SK-N-SH (cell line): ENCODE measurements around the gene PRKCH. TPM values are rescaled to one million over a fixed set of nuclear protein-coding genes. Genes with fewer than 3 reads are reported as not detected.

Source experiments
- CTCF ChIA-PET: fragments of 300-600, 350-600 bp; formaldehyde crosslinking; extraction: SDS; loops from one replicate; lab custom pipeline; 2021; lab: Yijun Ruan, JAX
- POLR2A ChIA-PET: fragments of 350-600 bp; sonication (Branson Sonifier 250); formaldehyde crosslinking; extraction: SDS; loops from one replicate; lab custom pipeline; 2020; ENCODE audit warnings: antibody characterized with exemption, inconsistent platforms; lab: Yijun Ruan, JAX
- DNase-seq: peaks from one replicate; pipeline ENCODE4 v3.0.0; 2012
- H2AFZ ChIP-seq: fragments of 200-600 bp; sonication (generic); 2 replicates; pipeline ENCODE4 v1.8.1; 2016; ENCODE audit warnings: antibody characterized with exemption, mild to moderate bottlenecking, low read depth
- H3F3A ChIP-seq: fragments of 200-600 bp; sonication (generic); replicated peaks from 2 replicates; pipeline ENCODE3; 2016; ENCODE audit warnings: antibody characterized with exemption, mild to moderate bottlenecking; ENCODE audit not compliant: insufficient read depth
- H3K27ac ChIP-seq, 2 experiments: fragments of 200-500 bp in 1 of 2; fragments of 200-600 bp in 1 of 2; sonication (Bioruptor generic) in 1 of 2; sonication (generic), shearing (Covaris generic) in 1 of 2; 2 replicates each; pipeline versions ENCODE4 v1.5.1 to v1.6.1; 2014 to 2016; ENCODE audit warnings: low read depth in 2 of 2, inconsistent platforms in 1 of 2, low read length in 1 of 2, mild to moderate bottlenecking in 1 of 2, mixed read lengths in 1 of 2
- H3K27me3 ChIP-seq: fragments of 200-600 bp; sonication (generic), shearing (Covaris generic); 2 replicates; pipeline ENCODE4 v1.6.1; 2016; ENCODE audit warnings: mixed run types; ENCODE audit not compliant: insufficient read depth
- H3K36me3 ChIP-seq, 2 experiments: fragments of 200-500 bp in 1 of 2; fragments of 200-600 bp in 1 of 2; sonication (Bioruptor generic) in 1 of 2; sonication (generic) in 1 of 2; replicated peaks in 1 of 2; 2 replicates each; pipeline versions ENCODE3 to v1.5.1; 2014 to 2016; ENCODE audit warnings: low read length in 1 of 2, mild to moderate bottlenecking in 1 of 2; ENCODE audit not compliant: insufficient read depth in 2 of 2, control insufficient read depth in 1 of 2
- H3K4me1 ChIP-seq, 2 experiments: fragments of 200-500 bp in 1 of 2; fragments of 200-600 bp in 1 of 2; sonication (Bioruptor generic) in 1 of 2; sonication (generic), shearing (Covaris generic) in 1 of 2; 2 replicates each; pipeline versions ENCODE4 v1.5.1 to v1.6.1; 2014 to 2016; ENCODE audit warnings: low read depth in 1 of 2, low read length in 1 of 2, mixed run types in 1 of 2; ENCODE audit not compliant: insufficient read depth in 2 of 2, control insufficient read depth in 1 of 2
- H3K4me2 ChIP-seq: fragments of 200-600 bp; sonication (generic), shearing (Covaris generic); 2 replicates; pipeline ENCODE4 v1.6.1; 2017; ENCODE audit warnings: mixed run types
- H3K4me3 ChIP-seq, 2 experiments: fragments of 200-500 bp in 1 of 2; fragments of 200-600 bp in 1 of 2; sonication (Bioruptor generic) in 1 of 2; sonication (generic), shearing (Covaris generic) in 1 of 2; 2 replicates each; pipeline versions ENCODE4 v1.5.1 to v1.8.1; 2014 to 2016; ENCODE audit warnings: low read depth in 2 of 2, inconsistent platforms in 1 of 2, low read length in 1 of 2, mild to moderate bottlenecking in 1 of 2, mixed read lengths in 1 of 2, moderate library complexity in 1 of 2
- H3K79me2 ChIP-seq: fragments of 200-600 bp; sonication (generic); 2 replicates; pipeline ENCODE4 v1.8.1; 2017; ENCODE audit warnings: mild to moderate bottlenecking; ENCODE audit not compliant: insufficient read depth
- H3K9ac ChIP-seq: fragments of 200-600 bp; sonication (generic); 2 replicates; pipeline ENCODE4 v1.6.1; 2017; ENCODE audit warnings: mixed run types
- H3K9me2 ChIP-seq: fragments of 200-600 bp; sonication (generic); 2 replicates; pipeline ENCODE4 v1.6.1; 2017; ENCODE audit warnings: mixed run types
- H3K9me3 ChIP-seq: fragments of 200-600 bp; sonication (generic); 2 replicates; pipeline ENCODE4 v1.6.1; 2017; ENCODE audit warnings: mixed run types, mild to moderate bottlenecking, moderate library complexity
- H4K20me1 ChIP-seq: fragments of 200-600 bp; sonication (generic); 2 replicates; pipeline ENCODE4 v1.6.1; 2017; ENCODE audit warnings: mild to moderate bottlenecking, mixed run types; ENCODE audit not compliant: insufficient read depth
- EP300 ChIP-seq, 2 experiments: IDR thresholded peaks; 2 replicates each; pipeline versions ENCODE4 v1.4.0 to v1.6.1; 2012; ENCODE audit warnings: borderline replicate concordance in 1 of 2, low read depth in 1 of 2, low read length in 1 of 2
- FOSL2 ChIP-seq: IDR thresholded peaks from 2 replicates; pipeline ENCODE4 v1.4.0; 2012; ENCODE audit warnings: low read depth, mild to moderate bottlenecking, moderate library complexity, borderline replicate concordance
- FOXJ3 ChIP-seq: sonication (generic); formaldehyde crosslinking; IDR thresholded peaks from 2 replicates; pipeline ENCODE4 v1.5.1; 2020; ENCODE audit warnings: mild to moderate bottlenecking, missing genetic modification reagents
- FOXM1 ChIP-seq: IDR thresholded peaks from 2 replicates; pipeline ENCODE4 v1.4.0; 2012; ENCODE audit warnings: low read depth, mild to moderate bottlenecking
- GATA2 ChIP-seq: sonication (generic); formaldehyde crosslinking; IDR thresholded peaks from 2 replicates; pipeline ENCODE4 v1.5.0; 2020; ENCODE audit warnings: mild to moderate bottlenecking, missing genetic modification reagents
- JUND ChIP-seq: IDR thresholded peaks from 2 replicates; pipeline ENCODE4 v1.4.0; 2012
- MEF2A ChIP-seq: IDR thresholded peaks from 2 replicates; pipeline ENCODE4 v1.4.0; 2012; ENCODE audit warnings: low read depth, borderline replicate concordance
- MXI1 ChIP-seq: IDR thresholded peaks from 2 replicates; pipeline ENCODE4 v1.6.1; 2012; ENCODE audit warnings: mild to moderate bottlenecking, low read depth, low read length, improper control_type of control experiment
- NFIC ChIP-seq: IDR thresholded peaks from 2 replicates; pipeline ENCODE4 v1.4.0; 2012; ENCODE audit warnings: borderline replicate concordance
- POLR2AphosphoS5 ChIP-seq: IDR thresholded peaks from 2 replicates; pipeline ENCODE4 v1.6.1; 2012; ENCODE audit warnings: low read depth, low read length
- RAD21 ChIP-seq: IDR thresholded peaks from 2 replicates; pipeline ENCODE4 v1.6.1; 2012; ENCODE audit warnings: mild to moderate bottlenecking, low read length
- RFX5 ChIP-seq: IDR thresholded peaks from 2 replicates; pipeline ENCODE4 v1.6.1; 2012; ENCODE audit warnings: mild to moderate bottlenecking, improper control_type of control experiment, low read length
- RXRA ChIP-seq: IDR thresholded peaks from 2 replicates; pipeline ENCODE4 v1.4.0; 2012; ENCODE audit warnings: low read depth, mild to moderate bottlenecking, borderline replicate concordance
- SIN3A ChIP-seq: IDR thresholded peaks from 2 replicates; pipeline ENCODE4 v1.6.1; 2012; ENCODE audit warnings: low read depth, mild to moderate bottlenecking, low read length, moderate library complexity, borderline replicate concordance
- SMC3 ChIP-seq: IDR thresholded peaks from 2 replicates; pipeline ENCODE4 v1.6.1; 2012; ENCODE audit warnings: low read depth, low read length, improper control_type of control experiment
- TCF12 ChIP-seq: IDR thresholded peaks from 2 replicates; pipeline ENCODE4 v1.4.0; 2012
- WGBS: methylation state at CpG from one replicate; pipeline ENCODE4 v1.1.6; 2017; ENCODE audit warnings: low lambda C conversion rate; 5-methylcytosine and 5-hydroxymethylcytosine counted together
- polyA plus RNA-seq, 3 experiments: library from polyadenylated mRNA; depleted of rRNA; stranded (reverse); fragments of >200 nt; gene quantifications; 2 replicates each; pipeline ENCODE4 v1.2.3, GENCODE V29; 2012
- TF ChIP-seq, protein P1 (sequence below): fragments of 200-600 bp; sonication (generic); IDR thresholded peaks from 2 replicates; pipeline ENCODE4 v1.6.1; 2017; ENCODE audit warnings: antibody characterized with exemption, mild to moderate bottlenecking, moderate library complexity
- TF ChIP-seq, protein P2 (sequence below): IDR thresholded peaks from 2 replicates; pipeline ENCODE4; 2012
- TF ChIP-seq, protein P3 (sequence below): fragments of 150-350 bp; IDR thresholded peaks from 2 replicates; pipeline ENCODE4 v1.6.1; 2016; ENCODE audit warnings: mild to moderate bottlenecking, low read depth, low read length

Gene PRKCH
- polyA plus RNA-seq, 1 of the 3 experiments (the other 2 are of a cell fraction), result 4.2 TPM

DNA sequence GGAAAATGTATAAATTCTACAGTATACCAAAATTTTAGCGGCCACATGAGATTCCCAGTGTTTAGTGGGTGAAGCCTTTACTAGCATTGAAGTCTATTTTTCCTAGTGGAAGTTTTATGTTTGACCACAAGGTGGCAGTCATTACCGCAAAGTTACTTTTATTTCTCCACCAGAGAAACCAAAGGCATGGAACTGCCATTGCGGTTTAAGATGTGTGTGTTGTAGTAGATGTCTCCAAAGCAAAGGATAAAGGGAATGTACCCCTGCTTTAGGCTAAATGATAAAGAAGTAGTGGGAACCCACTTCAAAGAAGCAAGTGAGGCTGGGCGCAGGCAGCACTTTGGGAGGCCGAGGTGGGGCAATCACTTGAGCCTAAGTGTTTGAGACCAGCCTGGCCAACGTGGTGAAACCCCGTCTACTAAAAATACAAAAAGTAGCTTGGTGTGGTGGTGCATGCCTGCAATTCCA, 140.5 kb downstream of the PRKCH start:
- ChIA-PET POLR2A (interaction anchor here (1.2 kb wide), 1 partner anchor 375 kb away, joined by 3 read pairs; no protein-coding TSS in a partner anchor), CTCF (interaction anchor here (0.6 to 8.3 kb wide), 24 partner anchors 10 to 665 kb away, joined by 3 to 117 read pairs (median 4); no protein-coding TSS in a partner anchor)
- H3K36me3 ChIP-seq, result no peaks in the 10 kb centered on the region
- H3K79me2 ChIP-seq, result no peaks in the 10 kb centered on the region
- H3K27ac ChIP-seq, result peak overlapping the region; percentile 51 to 97; a peak in 3 of 4 replicates
- TF ChIP-seq, protein P1, sequence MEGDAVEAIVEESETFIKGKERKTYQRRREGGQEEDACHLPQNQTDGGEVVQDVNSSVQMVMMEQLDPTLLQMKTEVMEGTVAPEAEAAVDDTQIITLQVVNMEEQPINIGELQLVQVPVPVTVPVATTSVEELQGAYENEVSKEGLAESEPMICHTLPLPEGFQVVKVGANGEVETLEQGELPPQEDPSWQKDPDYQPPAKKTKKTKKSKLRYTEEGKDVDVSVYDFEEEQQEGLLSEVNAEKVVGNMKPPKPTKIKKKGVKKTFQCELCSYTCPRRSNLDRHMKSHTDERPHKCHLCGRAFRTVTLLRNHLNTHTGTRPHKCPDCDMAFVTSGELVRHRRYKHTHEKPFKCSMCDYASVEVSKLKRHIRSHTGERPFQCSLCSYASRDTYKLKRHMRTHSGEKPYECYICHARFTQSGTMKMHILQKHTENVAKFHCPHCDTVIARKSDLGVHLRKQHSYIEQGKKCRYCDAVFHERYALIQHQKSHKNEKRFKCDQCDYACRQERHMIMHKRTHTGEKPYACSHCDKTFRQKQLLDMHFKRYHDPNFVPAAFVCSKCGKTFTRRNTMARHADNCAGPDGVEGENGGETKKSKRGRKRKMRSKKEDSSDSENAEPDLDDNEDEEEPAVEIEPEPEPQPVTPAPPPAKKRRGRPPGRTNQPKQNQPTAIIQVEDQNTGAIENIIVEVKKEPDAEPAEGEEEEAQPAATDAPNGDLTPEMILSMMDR, result peak; percentile 78
- TF ChIP-seq JUND, result no peak
- peak; percentile 61 for TF ChIP-seq MXI1
- peak; percentile 88 for TF ChIP-seq SMC3
- no peak for TF ChIP-seq RFX5
- TF ChIP-seq RAD21, result peak; percentile 97
- no peaks in the 10 kb centered on the region for H3K9me3 ChIP-seq
- no peak overlapping the region for H3K9ac ChIP-seq
- H4K20me1 ChIP-seq, result no peaks in the 10 kb centered on the region
- DNase-seq, result peak; percentile 44
- no peaks in the 10 kb centered on the region for H3K9me2 ChIP-seq
- H3K27me3 ChIP-seq, result no peaks in the 10 kb centered on the region
- H2AFZ ChIP-seq, result no peak overlapping the region
- H3K4me1 ChIP-seq, result peaks cover 9 to 27% of the 10 kb centered on the region in 2 experiments
- WGBS, result 57% methylated on average over 7 of the region's 7 CpGs
- peaks cover 5% of the 10 kb centered on the region for H3F3A ChIP-seq
- H3K4me2 ChIP-seq, result peak overlapping the region; percentile 67
- no peak overlapping the region; a peak in 1 of 4 replicates for H3K4me3 ChIP-seq

DNA sequence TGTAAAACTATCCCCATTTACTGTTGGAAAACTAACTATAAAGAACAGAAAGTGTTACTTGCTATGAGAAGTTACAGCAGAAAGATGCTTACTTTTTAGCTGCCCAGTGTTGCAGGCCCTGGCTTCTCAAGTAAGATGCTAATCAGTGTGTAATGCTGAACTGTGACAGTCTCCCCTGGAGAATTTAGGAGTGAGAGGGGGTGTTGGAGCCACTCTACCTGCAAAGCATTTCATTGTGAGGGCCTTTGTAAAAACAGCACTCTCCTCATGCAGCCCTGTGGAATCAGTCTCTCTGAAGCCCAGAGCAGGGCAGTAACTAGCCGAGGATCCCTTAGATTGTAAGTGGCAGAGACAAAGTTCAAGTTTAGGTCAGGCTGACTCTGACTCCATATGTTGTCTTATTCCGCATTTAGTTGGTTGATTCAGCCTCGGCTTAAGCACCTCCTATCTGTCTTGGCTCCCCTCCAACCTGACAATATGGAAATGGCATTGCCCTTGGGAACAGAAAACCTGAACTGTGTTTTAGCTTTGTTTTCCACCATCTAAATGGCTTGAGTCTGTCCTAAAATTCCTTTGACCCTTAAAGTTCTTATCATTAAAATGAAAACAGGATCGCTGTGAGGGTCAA, 141.3 kb downstream of the PRKCH start:
- Histone ChIP-seq H3K27me3 (no peaks in the 10 kb centered on the region), H3K9ac (peak overlapping the region; percentile 32; the same call in 1 of the 2 replicates), H3K4me2 (peak overlapping the region; percentile 67), H3K9me2 (no peaks in the 10 kb centered on the region), H3F3A (peaks cover 5% of the 10 kb centered on the region), H3K4me3 (no peak overlapping the region; a peak in 1 of 4 replicates), H3K79me2 (no peaks in the 10 kb centered on the region), H4K20me1 (no peaks in the 10 kb centered on the region), H3K27ac (peak overlapping the region; percentile 51 to 97), H3K36me3 (no peaks in the 10 kb centered on the region), H3K4me1 (peaks cover 9 to 35% of the 10 kb centered on the region in 2 experiments), H3K9me3 (no peaks in the 10 kb centered on the region), H2AFZ (no peak overlapping the region)
- TF ChIP-seq, protein P2, sequence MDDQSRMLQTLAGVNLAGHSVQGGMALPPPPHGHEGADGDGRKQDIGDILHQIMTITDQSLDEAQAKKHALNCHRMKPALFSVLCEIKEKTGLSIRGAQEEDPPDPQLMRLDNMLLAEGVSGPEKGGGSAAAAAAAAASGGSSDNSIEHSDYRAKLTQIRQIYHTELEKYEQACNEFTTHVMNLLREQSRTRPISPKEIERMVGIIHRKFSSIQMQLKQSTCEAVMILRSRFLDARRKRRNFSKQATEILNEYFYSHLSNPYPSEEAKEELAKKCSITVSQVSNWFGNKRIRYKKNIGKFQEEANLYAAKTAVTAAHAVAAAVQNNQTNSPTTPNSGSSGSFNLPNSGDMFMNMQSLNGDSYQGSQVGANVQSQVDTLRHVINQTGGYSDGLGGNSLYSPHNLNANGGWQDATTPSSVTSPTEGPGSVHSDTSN, result peak; percentile 58
- TF ChIP-seq POLR2AphosphoS5 (no peak), FOXM1 (no peak), NFIC (peak; percentile 76), GATA2 (CRISPR knock-in tag) (peak; percentile 72), MEF2A (peak; percentile 75; the same call in 1 of the 2 replicates), RFX5 (no peak), FOSL2 (no peak), JUND (0 out of 2 replicates have a peak, but pooled peaks have one; percentile 4), RXRA (peak; percentile 96), RAD21 (peak; percentile 68), FOXJ3 (CRISPR knock-in tag) (peak; percentile 87), MXI1 (peak; percentile 41), SIN3A (no peak), SMC3 (peak; percentile 24; the same call in 1 of the 2 replicates), EP300 (IDR thresholded peaks at IDR 0.05; ENCODE audit: borderline replicate concordance in 1 of 2, low read depth in 1 of 2, low read length in 1 of 2) (peak in 1 of 2 experiments; percentile 90; a peak in 2 of 4 replicates), TCF12 (peak; percentile 69)
- TF ChIP-seq, protein P3, sequence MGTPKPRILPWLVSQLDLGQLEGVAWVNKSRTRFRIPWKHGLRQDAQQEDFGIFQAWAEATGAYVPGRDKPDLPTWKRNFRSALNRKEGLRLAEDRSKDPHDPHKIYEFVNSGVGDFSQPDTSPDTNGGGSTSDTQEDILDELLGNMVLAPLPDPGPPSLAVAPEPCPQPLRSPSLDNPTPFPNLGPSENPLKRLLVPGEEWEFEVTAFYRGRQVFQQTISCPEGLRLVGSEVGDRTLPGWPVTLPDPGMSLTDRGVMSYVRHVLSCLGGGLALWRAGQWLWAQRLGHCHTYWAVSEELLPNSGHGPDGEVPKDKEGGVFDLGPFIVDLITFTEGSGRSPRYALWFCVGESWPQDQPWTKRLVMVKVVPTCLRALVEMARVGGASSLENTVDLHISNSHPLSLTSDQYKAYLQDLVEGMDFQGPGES, result peak; percentile 25; the same call in 1 of the 2 replicates
- peak; percentile 70 for DNase-seq
- ChIA-PET POLR2A (interaction anchor here (0.7 to 1.2 kb wide), 3 partner anchors 9 to 374 kb away, joined by 3 to 5 read pairs (median 3); no protein-coding TSS in a partner anchor), CTCF (interaction anchor here (0.6 to 8.3 kb wide), 21 partner anchors 9 to 664 kb away, joined by 3 to 117 read pairs (median 4); no protein-coding TSS in a partner anchor)
- WGBS, result 11% methylated on average over 4 of the region's 4 CpGs
